Naive thymus-derived CD4-positive, alpha-beta T cell (primary cell): ENCODE measurements around the gene SVIL. TPM values are rescaled to one million over a fixed set of nuclear protein-coding genes. Genes with fewer than 3 reads are reported as not detected.

Experiments used
- ATAC-seq: fragments of 150-1000 bp; cut with Tn5 transposase; 2 replicates; pipeline ENCODE4 v1.10.0; 2021; ENCODE audit warnings: mild to moderate bottlenecking, moderate library complexity
- CTCF ChIA-PET: fragments of 350-600 bp; sonication (Branson Sonifier 250); formaldehyde crosslinking; loops from one replicate; lab custom pipeline; 2021; ENCODE audit warnings: antibody characterized with exemption; lab: Charles Lee
- POLR2A ChIA-PET: fragments of 350-600 bp; sonication (Branson Sonifier 250); formaldehyde crosslinking; loops from one replicate; lab custom pipeline; 2021; ENCODE audit warnings: antibody characterized with exemption, inconsistent platforms; lab: Charles Lee
- DNase-seq, 9 donors: peaks; one replicate each; pipeline versions ENCODE4 v3.0.0 to v3.0.0-alpha.2; 2020 to 2022; ENCODE audit warnings: mixed read lengths in 1 of 9
- H3K27ac ChIP-seq: one replicate; pipeline ENCODE4 v1.7.0; 2013; ENCODE audit warnings: mild to moderate bottlenecking, low read depth, low read length, moderate library complexity
- H3K27me3 ChIP-seq, 2 donors: one replicate each; pipeline ENCODE4 v1.7.0; 2013; ENCODE audit warnings: low read length in 2 of 2, mild to moderate bottlenecking in 2 of 2, moderate library complexity in 2 of 2; ENCODE audit not compliant: control insufficient read depth in 2 of 2, insufficient read depth in 2 of 2
- H3K36me3 ChIP-seq, 3 experiments: 1 replicate in 2 of 3; 2 replicates in 1 of 3; pipeline ENCODE4 v1.7.0; 2013; ENCODE audit warnings: low read length in 3 of 3, mild to moderate bottlenecking in 3 of 3, moderate library complexity in 1 of 3; ENCODE audit not compliant: insufficient read depth in 3 of 3, control insufficient read depth in 2 of 3
- H3K4me1 ChIP-seq, 2 donors: one replicate each; pipeline ENCODE4 v1.7.0; 2013; ENCODE audit warnings: low read length in 2 of 2, mild to moderate bottlenecking in 2 of 2, moderate library complexity in 1 of 2; ENCODE audit not compliant: control insufficient read depth in 2 of 2, insufficient read depth in 2 of 2
- H3K4me3 ChIP-seq: 2 replicates; pipeline ENCODE4 v1.7.0; 2013; ENCODE audit warnings: mild to moderate bottlenecking, low read length
- H3K9me3 ChIP-seq, 3 experiments: 1 replicate in 2 of 3; 2 replicates in 1 of 3; pipeline ENCODE4 v1.7.0; 2013; ENCODE audit warnings: low read length in 3 of 3; ENCODE audit not compliant: control insufficient read depth in 2 of 3
- H3K27ac Mint-ChIP-seq, 9 donors: one replicate each; pipeline ENCODE4 v1.8.0; 2020 to 2022; ENCODE audit warnings: mixed read lengths in 9 of 9, mild to moderate bottlenecking in 8 of 9, moderate library complexity in 5 of 9, inconsistent platforms in 2 of 9
- H3K27me3 Mint-ChIP-seq, 5 donors: one replicate each; pipeline ENCODE4 v1.8.0; 2021 to 2022; ENCODE audit warnings: mixed read lengths in 5 of 5, mild to moderate bottlenecking in 1 of 5
- H3K36me3 Mint-ChIP-seq, 5 donors: one replicate each; pipeline ENCODE4 v1.8.0; 2020 to 2022; ENCODE audit warnings: mixed read lengths in 5 of 5, mild to moderate bottlenecking in 3 of 5, inconsistent platforms in 1 of 5
- H3K4me1 Mint-ChIP-seq, 7 donors: one replicate each; pipeline ENCODE4 v1.8.0; 2020 to 2022; ENCODE audit warnings: mixed read lengths in 7 of 7, mild to moderate bottlenecking in 3 of 7, inconsistent platforms in 1 of 7
- H3K4me3 Mint-ChIP-seq, 10 donors: one replicate each; pipeline ENCODE4 v1.8.0; 2020 to 2022; ENCODE audit warnings: mild to moderate bottlenecking in 10 of 10, mixed read lengths in 10 of 10, moderate library complexity in 6 of 10, inconsistent platforms in 2 of 10
- H3K9me3 Mint-ChIP-seq, 11 donors: one replicate each; pipeline ENCODE4 v1.8.0; 2020 to 2022; ENCODE audit warnings: mixed read lengths in 11 of 11, mild to moderate bottlenecking in 4 of 11, inconsistent platforms in 1 of 11, moderate library complexity in 1 of 11
- intact Hi-C, 2 donors: fragments of 100-400 bp; cut with micrococcal nuclease; formaldehyde crosslinking; loops; one replicate each; pipeline ENCODE4 v1.15.1; 2023
- polyA plus RNA-seq, 2 donors: library from polyadenylated mRNA; unstranded; fragments of 300-500 nt; fragmentation: Illumina TruSeq; gene quantifications; one replicate each; pipeline ENCODE4 v1.2.3, GENCODE V29; 2021
- total RNA-seq, 6 experiments: library from RNA in 5 of 6; stranded (reverse) in 5 of 6; gene quantifications; 1 replicate in 5 of 6; 2 replicates in 1 of 6; pipeline ENCODE4 v1.2.3 and lab custom pipeline; 2021 to 2026

SVIL gene
- total and polyA plus RNA-seq, 7 experiments from 2014 or later: 8.7 to 48.9 (median 20.3) TPM

GRCh38 chr10:29545122-29545521 is 89.6 kb downstream of the SVIL start:
- peaks cover 7 to 26% (median 14%) of the 10 kb centered on the region in 7 donors for H3K4me1 Mint-ChIP-seq
- intact Hi-C loops: no loop called here
- Histone ChIP-seq H3K36me3 (peaks cover 0 to 3% (median 0%) of the 10 kb centered on the region in 3 experiments), H3K4me1 (peaks cover 0 to 8% of the 10 kb centered on the region in 2 donors), H3K27me3 (no peaks in the 10 kb centered on the region), H3K9me3 (no peaks in the 10 kb centered on the region), H3K27ac (no peak overlapping the region), H3K4me3 (no peak overlapping the region)
- no peak overlapping the region for H3K27ac Mint-ChIP-seq
- ATAC-seq (no peak), DNase-seq (no peak)
- ChIA-PET POLR2A (interaction anchor here (0.6 kb wide), 1 partner anchor 994 kb away, joined by 3 read pairs; no protein-coding TSS in a partner anchor), CTCF (no interaction called here)
- peaks cover 1 to 20% (median 13%) of the 10 kb centered on the region in 5 donors for H3K36me3 Mint-ChIP-seq
- H3K9me3 Mint-ChIP-seq: peaks cover 0 to 2% (median 0%) of the 10 kb centered on the region in 11 donors
- no peak overlapping the region for H3K4me3 Mint-ChIP-seq
- H3K27me3 Mint-ChIP-seq: no peaks in the 10 kb centered on the region

- Mint-ChIP-seq H3K9me3 (peaks cover 0 to 2% (median 0%) of the 10 kb centered on the region in 11 donors), H3K27ac (peak overlapping the region in 1 of 9 donors; percentile 18), H3K36me3 (peaks cover 5 to 27% (median 16%) of the 10 kb centered on the region in 5 donors), H3K4me3 (no peak overlapping the region), H3K4me1 (peaks cover 7 to 31% (median 18%) of the 10 kb centered on the region in 7 donors), H3K27me3 (no peaks in the 10 kb centered on the region)
- DNase-seq (no peak), ATAC-seq (no peak)
- no peaks in the 10 kb centered on the region for H3K9me3 ChIP-seq
- H3K27me3 ChIP-seq: no peaks in the 10 kb centered on the region
- CTCF ChIA-PET: no interaction called here
- H3K27ac ChIP-seq: no peak overlapping the region
- H3K4me1 ChIP-seq: peaks cover 0 to 8% of the 10 kb centered on the region in 2 donors
- POLR2A ChIA-PET: no interaction called here
- H3K4me3 ChIP-seq: no peak overlapping the region
- no peaks in the 10 kb centered on the region for H3K36me3 ChIP-seq
- intact Hi-C loops: no loop called here
These were observed 91.1 kb downstream of the SVIL start for GRCh38 chr10:29543715-29544114.

GRCh38 chr10:29542723-29543122 is 92.0 kb downstream of the SVIL start:
- Histone ChIP-seq H3K27me3 (no peaks in the 10 kb centered on the region), H3K4me3 (no peak overlapping the region), H3K9me3 (no peaks in the 10 kb centered on the region), H3K36me3 (peaks cover 0 to 5% (median 0%) of the 10 kb centered on the region in 3 experiments), H3K27ac (no peak overlapping the region), H3K4me1 (no peaks in the 10 kb centered on the region)
- intact Hi-C loops: no loop called here
- ChIA-PET POLR2A (interaction anchor here (0.7 kb wide), 1 partner anchor 825 kb away, joined by 3 read pairs; no protein-coding TSS in a partner anchor), CTCF (no interaction called here)
- Mint-ChIP-seq H3K27me3 (no peaks in the 10 kb centered on the region), H3K9me3 (no peaks in the 10 kb centered on the region), H3K4me3 (no peak overlapping the region), H3K36me3 (peaks cover 0 to 30% (median 17%) of the 10 kb centered on the region in 5 donors), H3K27ac (no peak overlapping the region), H3K4me1 (peaks cover 3 to 24% (median 8%) of the 10 kb centered on the region in 7 donors)
- DNase-seq (no peak), ATAC-seq (no peak)

- Mint-ChIP-seq H3K4me3 (no peak overlapping the region), H3K27me3 (no peaks in the 10 kb centered on the region), H3K36me3 (peaks cover 0 to 30% (median 17%) of the 10 kb centered on the region in 5 donors), H3K4me1 (peaks cover under 1 to 21% (median 7%) of the 10 kb centered on the region in 7 donors), H3K9me3 (no peaks in the 10 kb centered on the region), H3K27ac (no peak overlapping the region)
- ChIA-PET CTCF (no interaction called here), POLR2A (no interaction called here)
- no peak overlapping the region for H3K27ac ChIP-seq
- H3K9me3 ChIP-seq: no peaks in the 10 kb centered on the region
- ATAC-seq: no peak
- DNase-seq: no peak
- no peak overlapping the region for H3K4me3 ChIP-seq
- intact Hi-C loops: no loop called here
- peaks cover 0 to 5% (median 0%) of the 10 kb centered on the region in 3 experiments for H3K36me3 ChIP-seq
- H3K27me3 ChIP-seq: no peaks in the 10 kb centered on the region
- no peaks in the 10 kb centered on the region for H3K4me1 ChIP-seq
These were observed 93.2 kb downstream of the SVIL start for GRCh38 chr10:29541422-29542210.

- Mint-ChIP-seq H3K9me3 (no peaks in the 10 kb centered on the region), H3K4me1 (peaks cover 0 to 19% (median 7%) of the 10 kb centered on the region in 7 donors), H3K27ac (peak overlapping the region in 1 of 9 donors; percentile 5), H3K36me3 (peaks cover 0 to 40% (median 17%) of the 10 kb centered on the region in 5 donors), H3K27me3 (no peaks in the 10 kb centered on the region), H3K4me3 (no peak overlapping the region)
- H3K27me3 ChIP-seq: no peaks in the 10 kb centered on the region
- ATAC-seq (no peak), DNase-seq (no peak)
- no peak overlapping the region for H3K4me3 ChIP-seq
- no peak overlapping the region for H3K27ac ChIP-seq
- no peaks in the 10 kb centered on the region for H3K4me1 ChIP-seq
- CTCF ChIA-PET: no interaction called here
- intact Hi-C loops: no loop called here
- H3K36me3 ChIP-seq: peaks cover 0 to 5% (median 0%) of the 10 kb centered on the region in 3 experiments
- no peaks in the 10 kb centered on the region for H3K9me3 ChIP-seq
- POLR2A ChIA-PET: no interaction called here
These were observed 94.8 kb downstream of the SVIL start for GRCh38 chr10:29540016-29540415.

GRCh38 chr10:29539412-29539811 is 95.4 kb downstream of the SVIL start:
- H3K27ac ChIP-seq: no peak overlapping the region
- intact Hi-C loops: no loop called here
- ChIA-PET CTCF (no interaction called here), POLR2A (no interaction called here)
- Mint-ChIP-seq H3K27me3 (no peaks in the 10 kb centered on the region), H3K9me3 (no peaks in the 10 kb centered on the region), H3K4me3 (no peak overlapping the region), H3K27ac (no peak overlapping the region), H3K4me1 (peaks cover 0 to 19% (median 7%) of the 10 kb centered on the region in 7 donors), H3K36me3 (peaks cover 0 to 40% (median 17%) of the 10 kb centered on the region in 5 donors)
- DNase-seq: no peak
- no peaks in the 10 kb centered on the region for H3K4me1 ChIP-seq
- no peak overlapping the region for H3K4me3 ChIP-seq
- ATAC-seq: no peak
- peaks cover 0 to 5% (median 0%) of the 10 kb centered on the region in 3 experiments for H3K36me3 ChIP-seq
- no peaks in the 10 kb centered on the region for H3K27me3 ChIP-seq
- no peaks in the 10 kb centered on the region for H3K9me3 ChIP-seq
